ENCODE data around the gene GADD45A.

- TF ChIP-seq EZH2 (IDR thresholded peaks at IDR 0.05) (no peak), POLR2AphosphoS5 (IDR thresholded peaks at IDR 0.05; ENCODE audit: borderline replicate concordance, low read depth, low read length) (no peak), FOXP2 (optimal IDR thresholded peaks at IDR 0.05; ENCODE audit: control extremely low read depth, extremely low read length, insufficient read depth) (no peak)
Measured at GRCh38 chr1:67726224-67726623, 41.2 kb downstream of the GADD45A start.

All from SK-N-MC (cell line).